OCI-LY3 (cell line): ENCODE measurements around the gene C3orf49.

Source experiments
- H2AFZ ChIP-seq: fragments of 200-600, 300-600 bp; shearing (Covaris generic); 2 replicates; pipeline ENCODE4 v1.6.0; 2014; ENCODE audit warnings: antibody characterized with exemption, low read depth, low read length
- H3K27ac ChIP-seq: fragments of 200-600, 300-600 bp; sonication (generic); 2 replicates; pipeline ENCODE4 v1.5.1; 2014; ENCODE audit warnings: mild to moderate bottlenecking, low read length, moderate library complexity, mixed read lengths
- H3K27me3 ChIP-seq: fragments of 200-600, 300-600 bp; sonication (generic); 2 replicates; pipeline ENCODE4 v1.6.1; 2014; ENCODE audit warnings: low read depth, low read length, mixed read lengths
- H3K36me3 ChIP-seq: fragments of 200-600, 300-600 bp; sonication (generic); replicated peaks from 2 replicates; pipeline ENCODE3; 2014; ENCODE audit warnings: low read depth, low read length, mixed read lengths
- H3K4me1 ChIP-seq: fragments of 300-600, 200-600 bp; sonication (generic); 2 replicates; pipeline ENCODE4 v1.6.1; 2014; ENCODE audit warnings: low read length, mixed read lengths
- H3K4me2 ChIP-seq: fragments of 200-600, 300-600 bp; sonication (generic); 2 replicates; pipeline ENCODE4 v1.6.1; 2014; ENCODE audit warnings: low read length, mixed read lengths
- H3K4me3 ChIP-seq: fragments of 300-600, 200-600 bp; sonication (generic); 2 replicates; pipeline ENCODE4 v1.5.1; 2014; ENCODE audit warnings: antibody characterized with exemption, mild to moderate bottlenecking, low read length, moderate library complexity
- H3K79me2 ChIP-seq: fragments of 300-600, 200-600 bp; shearing (Covaris generic); 2 replicates; pipeline ENCODE4 v1.6.1; 2014; ENCODE audit warnings: mild to moderate bottlenecking, low read length, mixed read lengths
- H3K9ac ChIP-seq: fragments of 300-600, 200-600 bp; shearing (Covaris generic); 2 replicates; pipeline ENCODE4 v1.6.0; 2014; ENCODE audit warnings: mild to moderate bottlenecking, low read length, moderate library complexity
- H3K9me3 ChIP-seq: fragments of 200-600, 300-600 bp; shearing (Covaris generic); 2 replicates; pipeline ENCODE4 v1.6.1; 2014; ENCODE audit warnings: low read length, mixed read lengths; ENCODE audit not compliant: insufficient read depth
- H4K20me1 ChIP-seq: fragments of 200-600, 300-600 bp; sonication (generic); 2 replicates; pipeline ENCODE4 v1.6.1; 2016; ENCODE audit warnings: low read length, mixed read lengths; ENCODE audit not compliant: insufficient read depth
- EZH2phosphoT487 ChIP-seq: fragments of 200-600 bp; shearing (Covaris generic); IDR thresholded peaks from 2 replicates; pipeline ENCODE4 v1.6.1; 2018; ENCODE audit warnings: antibody characterized with exemption, mixed run types, low read depth
- TF ChIP-seq, protein P1 (sequence below): fragments of 200-600, 300-600 bp; sonication (generic); IDR thresholded peaks from 2 replicates; pipeline ENCODE4 v1.5.1; 2014; ENCODE audit warnings: antibody characterized with exemption, low read length, low read depth

The C3orf49 gene

DNA sequence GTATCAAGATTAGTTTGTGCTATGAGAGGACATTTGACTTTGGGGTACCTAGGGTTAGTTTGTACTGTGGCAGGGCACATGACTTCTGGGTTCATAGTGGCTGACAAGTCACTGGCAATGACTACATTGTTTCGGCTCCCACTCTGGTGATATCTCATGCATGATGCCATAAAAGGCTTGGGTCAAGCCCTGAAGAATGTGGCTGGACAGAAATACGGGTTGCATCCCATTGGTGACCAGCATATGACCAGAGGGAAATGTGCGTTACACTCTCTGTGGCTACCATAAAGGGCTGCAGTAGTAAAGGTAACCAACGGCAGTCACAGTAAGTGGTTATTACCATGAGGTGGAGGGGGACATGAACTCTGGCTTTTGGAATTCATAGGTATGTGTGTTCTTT lies 26.1 kb downstream of the C3orf49 start:
- Histone ChIP-seq H3K9me3 (no peaks in the 10 kb centered on the region), H4K20me1 (0 out of 2 replicates have a peak, but pooled peaks cover 11% of the 10 kb centered on the region), H3K27me3 (no peaks in the 10 kb centered on the region), H3K4me1 (no peaks in the 10 kb centered on the region), H3K4me3 (no peak overlapping the region), H3K79me2 (peaks cover 36% of the 10 kb centered on the region), H3K27ac (no peak overlapping the region), H3K36me3 (peaks cover 3% of the 10 kb centered on the region), H3K4me2 (no peak overlapping the region), H2AFZ (no peak overlapping the region), H3K9ac (no peak overlapping the region)
- TF ChIP-seq, protein P1, sequence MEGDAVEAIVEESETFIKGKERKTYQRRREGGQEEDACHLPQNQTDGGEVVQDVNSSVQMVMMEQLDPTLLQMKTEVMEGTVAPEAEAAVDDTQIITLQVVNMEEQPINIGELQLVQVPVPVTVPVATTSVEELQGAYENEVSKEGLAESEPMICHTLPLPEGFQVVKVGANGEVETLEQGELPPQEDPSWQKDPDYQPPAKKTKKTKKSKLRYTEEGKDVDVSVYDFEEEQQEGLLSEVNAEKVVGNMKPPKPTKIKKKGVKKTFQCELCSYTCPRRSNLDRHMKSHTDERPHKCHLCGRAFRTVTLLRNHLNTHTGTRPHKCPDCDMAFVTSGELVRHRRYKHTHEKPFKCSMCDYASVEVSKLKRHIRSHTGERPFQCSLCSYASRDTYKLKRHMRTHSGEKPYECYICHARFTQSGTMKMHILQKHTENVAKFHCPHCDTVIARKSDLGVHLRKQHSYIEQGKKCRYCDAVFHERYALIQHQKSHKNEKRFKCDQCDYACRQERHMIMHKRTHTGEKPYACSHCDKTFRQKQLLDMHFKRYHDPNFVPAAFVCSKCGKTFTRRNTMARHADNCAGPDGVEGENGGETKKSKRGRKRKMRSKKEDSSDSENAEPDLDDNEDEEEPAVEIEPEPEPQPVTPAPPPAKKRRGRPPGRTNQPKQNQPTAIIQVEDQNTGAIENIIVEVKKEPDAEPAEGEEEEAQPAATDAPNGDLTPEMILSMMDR, result no peak
- no peak for TF ChIP-seq EZH2phosphoT487

GRCh38 chr3:63847718-63848450 lies 28.8 kb downstream of the C3orf49 start:
- TF ChIP-seq, protein P1, result no peak
- TF ChIP-seq EZH2phosphoT487, result no peak
- Histone ChIP-seq H3K36me3 (peaks cover 5% of the 10 kb centered on the region), H3K4me1 (no peaks in the 10 kb centered on the region), H3K79me2 (peaks cover 54% of the 10 kb centered on the region), H4K20me1 (0 out of 2 replicates have a peak, but pooled peaks cover 16% of the 10 kb centered on the region), H3K27me3 (no peaks in the 10 kb centered on the region), H3K27ac (no peak overlapping the region), H3K9ac (no peak overlapping the region), H3K4me3 (no peak overlapping the region), H3K4me2 (no peak overlapping the region), H2AFZ (no peak overlapping the region), H3K9me3 (no peaks in the 10 kb centered on the region)

DNA sequence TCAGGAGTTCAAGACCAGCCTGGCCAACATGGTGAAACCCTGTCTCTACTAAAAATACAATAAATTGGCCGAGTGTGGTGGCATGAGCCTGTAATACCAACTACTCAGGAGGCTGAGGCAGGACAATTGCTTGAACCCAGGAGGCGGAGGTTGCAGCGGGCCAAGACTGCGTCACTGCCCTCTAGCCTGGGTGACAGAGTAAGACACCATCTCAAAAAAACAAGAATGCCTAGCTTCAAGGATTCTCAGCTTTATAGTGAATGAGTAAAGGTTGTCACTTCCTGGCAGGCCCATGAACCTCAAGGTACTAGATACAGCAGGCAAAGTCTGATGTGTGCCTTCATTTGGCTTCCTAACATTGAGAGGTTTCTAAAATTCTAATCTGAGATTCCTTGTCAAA lies 30.1 kb downstream of the C3orf49 start:
- no peaks in the 10 kb centered on the region for H3K4me1 ChIP-seq
- H3K79me2 ChIP-seq, result peaks cover 57% of the 10 kb centered on the region
- no peak overlapping the region for H3K4me3 ChIP-seq
- peaks cover 5% of the 10 kb centered on the region for H3K36me3 ChIP-seq
- no peak overlapping the region for H2AFZ ChIP-seq
- no peak overlapping the region for H3K27ac ChIP-seq
- TF ChIP-seq, protein P1, result no peak
- TF ChIP-seq EZH2phosphoT487, result no peak
- no peaks in the 10 kb centered on the region for H3K27me3 ChIP-seq
- H3K4me2 ChIP-seq, result no peak overlapping the region
- H3K9ac ChIP-seq, result no peak overlapping the region
- H3K9me3 ChIP-seq, result no peaks in the 10 kb centered on the region
- 0 out of 2 replicates have a peak, but pooled peaks cover 16% of the 10 kb centered on the region for H4K20me1 ChIP-seq

DNA sequence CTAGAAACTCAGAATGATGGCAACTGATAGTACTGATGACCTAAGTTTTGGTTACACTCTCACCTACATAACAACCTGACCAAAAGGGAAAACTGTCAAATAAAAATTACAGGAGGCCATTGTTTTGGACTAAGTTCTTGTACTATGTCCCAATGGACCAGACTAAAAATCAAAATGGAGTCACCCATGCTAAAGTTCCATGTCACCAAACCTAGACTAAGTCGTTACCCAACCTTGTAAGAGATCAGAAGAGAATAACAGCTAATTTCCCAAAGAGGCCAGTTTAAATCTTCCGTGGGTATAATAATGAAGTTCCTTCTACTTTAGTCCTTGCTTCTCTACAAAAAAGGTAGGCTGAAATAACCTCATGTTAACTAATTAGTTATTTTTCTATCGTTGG lies 32.2 kb downstream of the C3orf49 start:
- Histone ChIP-seq H3K4me2 (no peak overlapping the region), H3K27ac (no peak overlapping the region), H3K9me3 (no peaks in the 10 kb centered on the region), H3K4me1 (no peaks in the 10 kb centered on the region), H4K20me1 (0 out of 2 replicates have a peak, but pooled peaks cover 10% of the 10 kb centered on the region), H3K36me3 (peaks cover 2% of the 10 kb centered on the region), H3K9ac (no peak overlapping the region), H3K79me2 (peaks cover 66% of the 10 kb centered on the region), H2AFZ (no peak overlapping the region), H3K4me3 (no peak overlapping the region), H3K27me3 (no peaks in the 10 kb centered on the region)
- TF ChIP-seq EZH2phosphoT487, result no peak
- TF ChIP-seq, protein P1, result no peak
